ENCODE results near the gene LZTR1. TPM values are rescaled to one million over a fixed set of nuclear protein-coding genes. Genes with fewer than 3 reads are reported as not detected.
"Not testable (repeated sequence)": the region's sequence is repeated elsewhere in the genome, so short reads cannot be mapped to it uniquely, and the experiment has no call there.

LZTR1 gene
- total and polyA plus RNA-seq, 4 donors, result 7.9 to 32.5 (median 13.2) TPM

- no peak for TF ChIP-seq HNF4G (IDR thresholded peaks at IDR 0.05)
- TF ChIP-seq HNF4A (conservative IDR thresholded peaks at IDR 0.05), result no peak
- Histone ChIP-seq H3K4me1 (ENCODE audit: control insufficient read depth in 4 of 4, insufficient read depth in 4 of 4, low read length in 3 of 4) (peaks cover 3 to 13% (median 4%) of the 10 kb centered on the region in 4 donors), H3K9me3 (ENCODE audit: control insufficient read depth in 4 of 4, low read length in 3 of 4) (no peaks in the 10 kb centered on the region), H3K36me3 (ENCODE audit: control insufficient read depth in 4 of 4, insufficient read depth in 3 of 4, low read depth in 1 of 4, low read length in 3 of 4) (no peaks in the 10 kb centered on the region), H3K27me3 (ENCODE audit: control insufficient read depth in 4 of 4, insufficient read depth in 4 of 4, low read length in 3 of 4) (no peaks in the 10 kb centered on the region), H3K4me3 (ENCODE audit: low read depth in 1 of 3, low read length in 3 of 3) (no peak overlapping the region), H3K27ac (ENCODE audit: low read depth in 1 of 2, low read length in 2 of 2) (no peak overlapping the region), H3K9ac (ENCODE audit: low read depth in 1 of 2, low read length in 2 of 2) (no peak overlapping the region)
- 89% methylated on average over 7 of the region's 7 CpGs for WGBS
- DNase-seq (ENCODE audit: low spot score), result no peak
These were observed 13.7 kb upstream of the LZTR1 start for GRCh38 chr22:20968281-20968977.

GRCh38 chr22:20970939-20971657 is 11.0 kb upstream of the LZTR1 start:
- H3K27ac ChIP-seq (ENCODE audit: low read depth in 1 of 2, low read length in 2 of 2), result no peak overlapping the region
- no peaks in the 10 kb centered on the region for H3K9me3 ChIP-seq (ENCODE audit: control insufficient read depth in 4 of 4, low read length in 3 of 4)
- H3K27me3 ChIP-seq (ENCODE audit: control insufficient read depth in 4 of 4, insufficient read depth in 4 of 4, low read length in 3 of 4), result no peaks in the 10 kb centered on the region
- H3K36me3 ChIP-seq (ENCODE audit: control insufficient read depth in 4 of 4, insufficient read depth in 3 of 4, low read depth in 1 of 4, low read length in 3 of 4), result no peaks in the 10 kb centered on the region
- H3K9ac ChIP-seq (ENCODE audit: low read depth in 1 of 2, low read length in 2 of 2), result no peak overlapping the region
- no peak overlapping the region for H3K4me3 ChIP-seq (ENCODE audit: low read depth in 1 of 3, low read length in 3 of 3)
- DNase-seq (ENCODE audit: low spot score), result no peak
- no peak for TF ChIP-seq REST (IDR thresholded peaks at IDR 0.05)
- TF ChIP-seq TAF1 (conservative IDR thresholded peaks at IDR 0.05), result no peak
- no peak for TF ChIP-seq YY1 (IDR thresholded peaks at IDR 0.05)
- TF ChIP-seq MAX (IDR thresholded peaks at IDR 0.05), result no peak
- TF ChIP-seq RAD21 (IDR thresholded peaks at IDR 0.05), result no peak
- TF ChIP-seq ATF3 (IDR thresholded peaks at IDR 0.05), result no peak
- no peak for TF ChIP-seq NR2F2 (IDR thresholded peaks at IDR 0.05)
- no peak for TF ChIP-seq SP1 (IDR thresholded peaks at IDR 0.05)
- TF ChIP-seq RXRA (IDR thresholded peaks at IDR 0.05), result no peak
- no peak for TF ChIP-seq HNF4G (IDR thresholded peaks at IDR 0.05)
- no peak for TF ChIP-seq HNF4A (conservative IDR thresholded peaks at IDR 0.05)
- TF ChIP-seq GABPA (IDR thresholded peaks at IDR 0.05 in 1 of 2, conservative IDR thresholded peaks at IDR 0.05 in 1 of 2), result no peak
- TF ChIP-seq JUND (IDR thresholded peaks at IDR 0.05), result no peak
- TF ChIP-seq ZBTB33 (IDR thresholded peaks at IDR 0.05), result no peak
- WGBS, result 88% methylated on average over 4 of the region's 4 CpGs
- peaks cover 0 to 4% (median 0%) of the 10 kb centered on the region in 4 donors for H3K4me1 ChIP-seq (ENCODE audit: control insufficient read depth in 4 of 4, insufficient read depth in 4 of 4, low read length in 3 of 4)

- DNase-seq (ENCODE audit: low spot score); H3K4me3 ChIP-seq (ENCODE audit: low read depth in 1 of 3, low read length in 3 of 3); H3K9ac ChIP-seq (ENCODE audit: low read depth in 1 of 2, low read length in 2 of 2); H3K4me1 ChIP-seq (ENCODE audit: control insufficient read depth in 4 of 4, insufficient read depth in 4 of 4, low read length in 3 of 4); H3K27ac ChIP-seq (ENCODE audit: low read depth in 1 of 2, low read length in 2 of 2); H3K36me3 ChIP-seq (ENCODE audit: control insufficient read depth in 4 of 4, insufficient read depth in 3 of 4, low read depth in 1 of 4, low read length in 3 of 4); H3K27me3 ChIP-seq (ENCODE audit: control insufficient read depth in 4 of 4, insufficient read depth in 4 of 4, low read length in 3 of 4); H3K9me3 ChIP-seq (ENCODE audit: control insufficient read depth in 4 of 4, low read length in 3 of 4): not testable (repeated sequence)
- 88% methylated on average over 11 of the region's 11 CpGs for WGBS
These were observed 9.9 kb upstream of the LZTR1 start for GRCh38 chr22:20972014-20972694.

All from liver (tissue), 9 donors.